Measurements from ENCODE around the gene CDKN2AIPNL. TPM values are rescaled to one million over a fixed set of nuclear protein-coding genes. Genes with fewer than 3 reads are reported as not detected.
A peak's percentile ranks its signal among the peaks of the same experiment; 100 is the strongest.

CDKN2AIPNL gene
- total RNA-seq, 1 donor from 2014 or later, result 6.0 TPM

DNA sequence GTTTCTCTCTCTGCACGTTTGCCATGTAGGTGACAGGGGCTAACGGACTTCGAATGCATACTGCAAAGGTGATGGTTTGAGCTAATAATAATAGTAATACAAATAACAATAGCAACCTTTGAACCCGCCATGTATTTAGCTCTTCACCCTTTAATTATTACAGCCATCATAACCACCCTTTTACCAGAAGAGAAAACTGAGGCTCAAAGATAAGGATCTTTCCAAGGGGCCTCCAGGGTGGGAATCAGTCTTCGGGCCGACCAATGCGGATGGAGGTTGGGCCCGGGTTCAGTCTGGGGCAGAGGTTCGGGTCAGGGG lies 494 bp downstream of the CDKN2AIPNL start:
- DNase-seq (ENCODE audit: low spot score in 2 of 2), result no peak
- Histone ChIP-seq H3K27me3 (no peaks in the 10 kb centered on the region), H3K9me3 (no peaks in the 10 kb centered on the region), H3K27ac (peak overlapping the region; percentile 66 to 72), H3K4me3 (peak overlapping the region; percentile 65 to 81), H3K36me3 (peaks cover 0 to 7% of the 10 kb centered on the region in 2 donors), H3K4me1 (peaks cover 2 to 22% of the 10 kb centered on the region in 2 donors)
- intact Hi-C loops (cut with DNase I), result loop anchor here (1.0 to 10.0 kb wide), 4 partner anchors 44 to 166 kb away; partner anchors contain the start of genes CDKL3 and JADE2
- TF ChIP-seq, protein P1, sequence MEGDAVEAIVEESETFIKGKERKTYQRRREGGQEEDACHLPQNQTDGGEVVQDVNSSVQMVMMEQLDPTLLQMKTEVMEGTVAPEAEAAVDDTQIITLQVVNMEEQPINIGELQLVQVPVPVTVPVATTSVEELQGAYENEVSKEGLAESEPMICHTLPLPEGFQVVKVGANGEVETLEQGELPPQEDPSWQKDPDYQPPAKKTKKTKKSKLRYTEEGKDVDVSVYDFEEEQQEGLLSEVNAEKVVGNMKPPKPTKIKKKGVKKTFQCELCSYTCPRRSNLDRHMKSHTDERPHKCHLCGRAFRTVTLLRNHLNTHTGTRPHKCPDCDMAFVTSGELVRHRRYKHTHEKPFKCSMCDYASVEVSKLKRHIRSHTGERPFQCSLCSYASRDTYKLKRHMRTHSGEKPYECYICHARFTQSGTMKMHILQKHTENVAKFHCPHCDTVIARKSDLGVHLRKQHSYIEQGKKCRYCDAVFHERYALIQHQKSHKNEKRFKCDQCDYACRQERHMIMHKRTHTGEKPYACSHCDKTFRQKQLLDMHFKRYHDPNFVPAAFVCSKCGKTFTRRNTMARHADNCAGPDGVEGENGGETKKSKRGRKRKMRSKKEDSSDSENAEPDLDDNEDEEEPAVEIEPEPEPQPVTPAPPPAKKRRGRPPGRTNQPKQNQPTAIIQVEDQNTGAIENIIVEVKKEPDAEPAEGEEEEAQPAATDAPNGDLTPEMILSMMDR (IDR thresholded peaks at IDR 0.05), result no peak

DNA sequence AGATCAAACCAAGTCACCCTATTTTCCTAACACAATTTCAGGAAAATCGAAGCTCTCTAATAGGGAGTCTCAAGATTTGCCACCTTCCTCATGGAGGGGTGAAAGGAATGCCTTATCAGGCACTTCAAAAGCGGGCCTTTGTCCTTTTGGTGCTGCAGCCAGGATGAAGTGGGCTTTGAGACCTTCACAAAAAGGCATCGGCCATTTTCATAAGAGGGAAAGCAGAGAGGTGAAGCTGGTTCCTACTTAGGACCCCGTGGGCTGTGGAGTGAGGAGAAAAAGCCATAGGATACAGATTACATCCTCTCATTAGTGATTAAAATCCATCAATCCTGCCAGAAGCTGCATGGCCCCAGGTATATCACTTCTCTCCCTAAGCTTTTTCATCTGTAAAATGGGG lies 859 bp downstream of the CDKN2AIPNL start:
- H3K27me3 ChIP-seq, result no peaks in the 10 kb centered on the region
- H3K4me1 ChIP-seq, result peaks cover 2 to 22% of the 10 kb centered on the region in 2 donors
- peaks cover 0 to 9% of the 10 kb centered on the region in 2 donors for H3K36me3 ChIP-seq
- intact Hi-C loops (cut with DNase I), result loop anchor here (1.0 to 10.0 kb wide), 4 partner anchors 44 to 166 kb away; partner anchors contain the start of genes CDKL3 and JADE2
- no peak for DNase-seq (ENCODE audit: low spot score in 2 of 2)
- H3K27ac ChIP-seq, result no peak overlapping the region
- peak overlapping the region; percentile 65 to 81 for H3K4me3 ChIP-seq
- H3K9me3 ChIP-seq, result no peaks in the 10 kb centered on the region
- TF ChIP-seq, protein P1 (IDR thresholded peaks at IDR 0.05), result no peak

DNA sequence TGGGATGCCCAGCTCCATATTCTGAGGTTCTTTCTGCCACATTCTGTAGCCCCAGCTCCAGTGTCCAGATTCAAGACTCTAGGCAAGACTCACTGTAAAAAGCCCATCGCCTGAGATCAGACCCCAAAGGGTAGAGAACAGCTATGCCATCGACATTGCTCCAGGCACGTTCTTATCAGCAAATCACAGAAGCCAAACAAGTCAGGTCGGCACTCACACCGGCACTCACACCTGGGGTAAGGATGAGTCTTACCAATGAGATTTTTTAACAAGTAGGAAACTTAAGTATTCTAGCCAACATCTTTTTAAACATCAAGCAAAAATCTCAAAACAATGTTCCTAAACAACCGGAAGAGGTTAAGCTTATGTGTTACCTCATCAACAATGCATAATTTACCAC lies 2.4 kb downstream of the CDKN2AIPNL start:
- TF ChIP-seq, protein P1 (IDR thresholded peaks at IDR 0.05), result no peak
- DNase-seq (ENCODE audit: low spot score in 2 of 2), result no peak
- peaks cover 3 to 11% of the 10 kb centered on the region in 2 donors for H3K36me3 ChIP-seq
- H3K9me3 ChIP-seq, result no peaks in the 10 kb centered on the region
- intact Hi-C loops (cut with DNase I), result no loop called here
- no peak overlapping the region for H3K4me3 ChIP-seq
- peaks cover 2 to 22% of the 10 kb centered on the region in 2 donors for H3K4me1 ChIP-seq
- no peak overlapping the region for H3K27ac ChIP-seq
- no peaks in the 10 kb centered on the region for H3K27me3 ChIP-seq

DNA sequence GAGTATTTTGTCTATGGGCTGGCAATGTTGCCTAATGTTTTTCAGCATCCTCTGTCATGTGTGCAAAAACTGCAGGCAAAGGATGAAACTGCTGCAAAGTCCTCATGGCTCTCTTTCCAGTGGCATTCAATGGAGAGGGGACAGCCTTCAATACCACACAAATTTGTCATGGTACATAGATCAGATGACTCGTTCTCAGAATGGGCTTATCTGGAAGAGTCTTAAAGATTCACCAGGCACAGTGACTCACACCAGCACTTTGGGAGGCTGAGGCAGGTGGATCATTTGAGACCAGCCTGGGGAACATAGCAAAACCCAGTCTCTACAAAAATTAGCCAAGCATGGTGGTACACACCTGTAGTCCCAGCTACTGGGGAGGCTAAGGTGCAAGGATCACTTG lies 5.3 kb downstream of the CDKN2AIPNL start:
- H3K9me3 ChIP-seq, result no peaks in the 10 kb centered on the region
- DNase-seq (ENCODE audit: low spot score in 2 of 2), result no peak
- peaks cover 2 to 15% of the 10 kb centered on the region in 2 donors for H3K4me1 ChIP-seq
- intact Hi-C loops (cut with DNase I), result no loop called here
- peaks cover 8 to 16% of the 10 kb centered on the region in 2 donors for H3K36me3 ChIP-seq
- TF ChIP-seq, protein P1 (IDR thresholded peaks at IDR 0.05), result no peak
- H3K4me3 ChIP-seq, result no peak overlapping the region
- H3K27ac ChIP-seq, result no peak overlapping the region
- H3K27me3 ChIP-seq, result no peaks in the 10 kb centered on the region

DNA sequence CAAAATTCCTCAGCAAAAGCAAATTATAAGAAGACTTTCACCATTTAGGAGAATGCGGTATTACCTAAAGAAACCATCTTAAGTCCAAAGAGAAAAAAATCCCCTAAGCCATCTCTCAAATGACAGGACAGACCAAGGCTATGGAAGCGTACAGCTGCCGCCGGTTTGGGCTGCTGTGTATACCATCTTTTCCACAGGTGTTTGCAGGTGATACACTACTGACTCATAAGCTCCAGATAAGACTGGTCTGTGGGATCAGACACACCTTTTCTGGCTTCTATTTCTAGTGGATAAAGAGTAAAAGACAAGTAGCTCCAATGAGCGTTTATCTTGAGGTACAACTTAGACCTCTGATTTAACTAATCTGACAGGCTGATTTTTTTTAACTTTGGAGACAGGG lies 7.7 kb downstream of the CDKN2AIPNL start:
- no peak overlapping the region for H3K4me3 ChIP-seq
- no peaks in the 10 kb centered on the region for H3K9me3 ChIP-seq
- intact Hi-C loops (cut with DNase I), result no loop called here
- H3K27me3 ChIP-seq, result no peaks in the 10 kb centered on the region
- TF ChIP-seq, protein P1 (IDR thresholded peaks at IDR 0.05), result no peak
- DNase-seq (ENCODE audit: low spot score in 2 of 2), result no peak
- H3K27ac ChIP-seq, result no peak overlapping the region
- H3K4me1 ChIP-seq, result no peaks in the 10 kb centered on the region
- H3K36me3 ChIP-seq, result peaks cover 13 to 20% of the 10 kb centered on the region in 2 donors

Data from ascending aorta (tissue), 2 donors.